Astrocyte of the cerebellum (primary cell): Measurements from ENCODE around the gene CETN2.
A peak's percentile ranks its signal among the peaks of the same experiment; 100 is the strongest.

Experiments
- DNase-seq: peaks from one replicate; pipeline ENCODE4 v3.0.0-alpha.2; 2011; ENCODE audit warnings: low read depth
- H3K4me3 ChIP-seq: 2 replicates; pipeline ENCODE4 v1.5.1; 2011; ENCODE audit warnings: mild to moderate bottlenecking, low read depth, low read length, moderate library complexity
- in situ Hi-C: cut with HindIII; loops from 2 replicates; pipeline ENCODE4 v1.10.0; 2017; ENCODE audit warnings: low sequenced_read_pairs
- TF ChIP-seq, protein P1 (sequence below): IDR thresholded peaks from 2 replicates; pipeline ENCODE4 v1.5.1; 2012; ENCODE audit warnings: low read length, low read depth, moderate library complexity, mild to moderate bottlenecking; ENCODE audit errors: missing control alignments

Gene CETN2

DNA sequence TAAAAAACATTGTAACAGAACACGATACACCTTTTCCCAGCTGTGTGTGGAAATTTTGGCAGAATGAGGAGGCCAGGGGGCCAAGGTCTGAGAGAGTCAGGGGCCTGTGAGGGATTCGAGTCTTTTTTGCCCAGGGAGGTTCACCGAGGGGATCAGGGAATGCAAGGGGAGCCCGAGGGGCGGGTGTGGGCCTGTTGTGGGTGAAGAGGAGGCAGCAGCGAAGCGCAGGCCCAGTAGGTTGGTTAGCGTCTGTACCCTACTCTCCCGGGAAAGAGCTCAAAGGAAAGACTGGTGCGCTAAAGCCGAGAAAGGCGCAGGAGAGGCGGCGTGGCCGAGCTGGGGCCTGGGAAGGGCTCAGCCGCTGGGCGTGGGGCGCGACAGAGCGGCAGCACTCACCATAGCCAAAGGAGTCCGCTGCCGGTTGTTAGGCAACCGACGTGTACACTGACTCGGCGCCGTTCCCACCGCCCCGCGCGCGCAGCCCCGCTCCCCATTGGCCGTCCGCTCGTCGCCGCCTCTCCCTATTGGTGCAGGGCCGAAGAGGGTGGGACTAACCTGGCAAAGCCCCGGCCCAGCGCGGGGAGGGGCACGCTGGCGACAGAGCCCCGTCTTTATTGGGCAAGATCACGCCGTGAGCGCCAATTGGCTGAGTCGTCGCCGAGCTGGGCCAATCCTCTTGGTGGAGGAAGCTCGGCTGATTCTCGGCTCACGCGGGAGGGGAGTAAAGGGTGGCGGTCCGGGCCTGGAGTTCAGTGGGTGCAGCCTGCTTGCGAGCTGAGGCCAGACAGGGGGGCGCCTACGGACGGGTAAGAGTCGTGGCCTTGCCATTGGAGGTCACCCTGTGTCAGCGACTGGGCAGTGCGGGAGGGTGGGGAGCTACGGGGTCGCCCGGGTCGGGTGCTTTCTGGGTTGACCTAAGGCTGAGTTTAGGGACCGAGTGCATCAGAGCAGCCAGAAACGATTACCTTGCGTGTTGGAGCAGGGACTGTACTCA, at the start of gene CETN2, which contains the start of gene NSDHL:
TSS of gene CETN2 (minus strand) at position 446 of the 994 bp plus-strand sequence. CDS start at position 399, 47 bp downstream.
TSS of gene NSDHL (plus strand) at position 752 of the 994 bp plus-strand sequence. CDS start 15,262 bp downstream, outside the sequence.
- TF ChIP-seq, protein P1, sequence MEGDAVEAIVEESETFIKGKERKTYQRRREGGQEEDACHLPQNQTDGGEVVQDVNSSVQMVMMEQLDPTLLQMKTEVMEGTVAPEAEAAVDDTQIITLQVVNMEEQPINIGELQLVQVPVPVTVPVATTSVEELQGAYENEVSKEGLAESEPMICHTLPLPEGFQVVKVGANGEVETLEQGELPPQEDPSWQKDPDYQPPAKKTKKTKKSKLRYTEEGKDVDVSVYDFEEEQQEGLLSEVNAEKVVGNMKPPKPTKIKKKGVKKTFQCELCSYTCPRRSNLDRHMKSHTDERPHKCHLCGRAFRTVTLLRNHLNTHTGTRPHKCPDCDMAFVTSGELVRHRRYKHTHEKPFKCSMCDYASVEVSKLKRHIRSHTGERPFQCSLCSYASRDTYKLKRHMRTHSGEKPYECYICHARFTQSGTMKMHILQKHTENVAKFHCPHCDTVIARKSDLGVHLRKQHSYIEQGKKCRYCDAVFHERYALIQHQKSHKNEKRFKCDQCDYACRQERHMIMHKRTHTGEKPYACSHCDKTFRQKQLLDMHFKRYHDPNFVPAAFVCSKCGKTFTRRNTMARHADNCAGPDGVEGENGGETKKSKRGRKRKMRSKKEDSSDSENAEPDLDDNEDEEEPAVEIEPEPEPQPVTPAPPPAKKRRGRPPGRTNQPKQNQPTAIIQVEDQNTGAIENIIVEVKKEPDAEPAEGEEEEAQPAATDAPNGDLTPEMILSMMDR, result no peak
- peak within 1 kb of the TSS; percentile 69 for H3K4me3 ChIP-seq
- peak; percentile 88 for DNase-seq
- in situ Hi-C loops, result loop anchor here (25.0 kb wide), 1 partner anchor 1068 kb away; no protein-coding TSS in a partner anchor

DNA sequence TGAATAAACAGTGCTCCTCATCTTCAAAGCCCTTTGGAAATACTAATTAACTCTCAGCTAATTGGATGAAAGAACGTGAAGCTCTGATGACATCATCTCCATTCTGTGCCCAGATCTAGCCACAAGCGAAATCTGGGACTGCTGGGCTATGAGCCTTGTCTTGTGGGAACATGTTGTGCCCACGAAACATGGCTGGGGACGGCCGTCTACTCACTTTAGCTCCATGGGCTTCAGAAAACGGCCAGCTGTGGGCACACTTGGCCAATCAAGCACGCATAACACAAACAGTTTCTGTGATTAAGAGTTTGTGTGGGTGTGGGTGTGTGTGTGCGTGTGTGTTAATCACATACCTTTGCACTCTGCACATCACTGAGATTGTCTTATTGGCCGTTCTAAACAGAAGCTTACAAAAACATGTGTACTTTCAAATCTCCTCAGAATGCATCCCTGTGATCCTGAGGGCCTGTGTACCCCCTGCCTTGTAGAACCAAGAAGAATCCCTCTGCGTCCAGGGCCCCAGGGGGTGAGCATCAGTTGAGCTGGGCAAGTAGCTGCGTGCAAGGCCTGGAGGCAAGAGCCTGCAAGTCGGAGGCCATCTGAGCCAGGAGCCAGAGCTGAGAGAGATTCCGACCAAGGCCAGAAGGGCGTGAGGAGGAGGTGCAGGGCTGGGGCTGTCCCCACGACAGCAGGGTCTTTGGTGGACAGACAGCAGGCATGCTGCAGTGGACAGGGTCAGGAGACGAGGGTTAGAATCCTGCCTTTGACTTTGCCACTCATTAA, 48.6 kb upstream of the CETN2 start:
- TF ChIP-seq, protein P1, result no peak
- DNase-seq, result no peak
- no peak overlapping the region for H3K4me3 ChIP-seq
- in situ Hi-C loops, result no loop called here

DNA sequence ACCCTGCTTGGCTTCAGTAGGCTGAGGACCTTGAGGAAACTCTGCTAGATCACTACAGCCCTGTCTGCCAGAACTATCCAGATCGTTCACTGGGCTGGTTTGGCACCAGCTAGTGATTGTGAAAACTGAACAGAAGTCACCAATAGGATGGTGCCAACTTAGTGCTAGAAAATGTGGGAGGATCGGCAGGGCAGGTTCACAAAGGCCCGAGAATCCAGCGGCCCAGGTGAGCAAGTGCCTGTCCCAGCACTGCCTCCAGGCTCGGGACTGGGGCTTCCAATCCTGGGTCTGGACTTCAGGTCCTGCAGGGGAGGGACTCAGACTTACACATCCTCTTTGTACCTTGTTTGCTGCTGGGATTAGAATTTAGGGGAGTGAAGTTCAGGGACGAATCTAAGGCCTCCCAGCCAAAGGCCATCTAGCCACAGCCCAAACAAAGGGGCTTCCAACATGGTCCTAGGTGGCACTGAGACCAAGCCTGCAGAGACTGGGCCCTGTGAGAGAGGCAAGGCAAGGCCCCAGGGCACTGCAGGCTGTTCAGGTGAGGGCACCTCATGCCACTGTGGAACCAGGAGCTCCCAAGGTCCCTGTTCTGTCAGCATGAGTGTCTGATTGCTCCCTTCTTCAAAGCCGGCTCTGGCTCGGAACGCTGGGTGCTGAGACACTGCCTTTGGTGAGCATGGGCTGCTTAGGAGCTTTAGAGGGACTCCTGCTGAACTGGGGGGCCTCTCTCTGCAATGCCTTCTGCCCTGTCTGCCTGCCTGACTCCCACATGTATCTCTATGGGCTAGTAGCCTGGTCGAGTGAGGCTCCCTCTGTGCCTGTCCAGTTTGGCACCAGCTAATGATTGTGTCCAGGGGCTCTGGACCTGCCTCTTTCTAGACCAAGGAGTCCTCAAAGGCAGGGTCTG, 46.6 kb upstream of the CETN2 start:
- in situ Hi-C loops, result no loop called here
- TF ChIP-seq, protein P1, result no peak
- H3K4me3 ChIP-seq, result no peak overlapping the region
- DNase-seq, result no peak

DNA sequence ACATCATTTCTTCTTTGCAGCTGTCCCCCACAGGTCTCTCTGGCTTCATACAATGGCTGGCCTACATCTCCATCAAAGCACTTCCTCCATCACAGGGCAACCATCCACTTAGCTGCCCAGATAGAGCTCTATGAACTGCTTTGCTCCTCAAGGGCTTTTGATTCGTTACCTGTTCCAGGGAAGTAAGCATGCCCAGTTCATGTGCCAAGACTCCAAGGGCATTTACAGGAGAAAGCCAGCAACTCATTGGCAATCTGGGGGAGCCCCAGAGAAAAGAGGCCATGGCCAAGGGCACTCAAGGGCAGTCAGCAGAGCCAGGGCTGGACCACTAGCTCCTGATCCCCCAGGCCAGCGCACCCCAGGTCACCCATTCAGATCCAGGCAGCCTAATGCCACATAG, 42.8 kb upstream of the CETN2 start:
- no peak for DNase-seq
- in situ Hi-C loops, result no loop called here
- TF ChIP-seq, protein P1, result no peak
- no peak overlapping the region for H3K4me3 ChIP-seq

DNA sequence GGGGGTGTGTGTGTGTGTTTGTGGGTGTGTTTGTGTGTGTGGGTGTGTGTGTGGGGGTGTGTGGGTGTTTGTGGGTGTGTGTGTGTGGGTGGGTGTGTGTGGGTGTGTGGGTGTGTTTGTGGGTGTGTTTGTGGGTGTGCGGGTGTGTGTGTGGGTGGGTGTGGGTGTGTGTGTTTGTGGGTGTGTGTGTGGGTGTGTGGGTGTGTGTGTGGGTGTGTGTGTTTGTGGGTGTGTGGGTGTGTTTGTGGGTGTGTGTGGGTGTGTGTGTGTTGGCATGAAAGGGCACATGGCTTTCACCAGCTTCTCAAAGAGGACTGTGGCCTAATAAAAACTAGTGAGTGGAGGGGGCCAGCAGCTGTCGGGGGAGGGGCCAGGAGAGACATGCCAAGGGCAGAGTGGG, 42.0 kb upstream of the CETN2 start:
- in situ Hi-C loops, result no loop called here
- TF ChIP-seq, protein P1, result no peak
- no peak overlapping the region for H3K4me3 ChIP-seq
- no peak for DNase-seq

DNA sequence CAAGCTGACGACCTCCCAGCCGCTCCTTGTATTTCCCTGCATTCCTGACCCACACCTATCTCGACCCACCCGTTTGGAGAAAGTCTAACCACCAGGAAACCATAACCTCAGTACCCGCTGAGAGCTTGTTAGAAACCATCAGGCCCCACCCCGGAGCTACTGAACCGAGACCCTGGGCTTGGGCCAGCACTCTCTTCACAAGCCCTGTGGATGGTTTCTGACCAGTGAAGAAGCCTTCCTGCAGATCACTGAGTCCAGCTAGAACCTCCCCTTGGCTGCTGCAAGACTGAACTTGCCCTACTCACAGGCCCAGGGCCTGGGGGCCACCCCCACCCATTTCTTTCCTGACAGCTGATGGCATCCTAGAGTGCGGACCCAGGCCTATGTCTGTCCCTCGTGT, 40.7 kb upstream of the CETN2 start:
- no peak for DNase-seq
- in situ Hi-C loops, result no loop called here
- TF ChIP-seq, protein P1, result no peak
- H3K4me3 ChIP-seq, result no peak overlapping the region
